ENCODE data around the gene PDE6B.

Gene PDE6B

DNA sequence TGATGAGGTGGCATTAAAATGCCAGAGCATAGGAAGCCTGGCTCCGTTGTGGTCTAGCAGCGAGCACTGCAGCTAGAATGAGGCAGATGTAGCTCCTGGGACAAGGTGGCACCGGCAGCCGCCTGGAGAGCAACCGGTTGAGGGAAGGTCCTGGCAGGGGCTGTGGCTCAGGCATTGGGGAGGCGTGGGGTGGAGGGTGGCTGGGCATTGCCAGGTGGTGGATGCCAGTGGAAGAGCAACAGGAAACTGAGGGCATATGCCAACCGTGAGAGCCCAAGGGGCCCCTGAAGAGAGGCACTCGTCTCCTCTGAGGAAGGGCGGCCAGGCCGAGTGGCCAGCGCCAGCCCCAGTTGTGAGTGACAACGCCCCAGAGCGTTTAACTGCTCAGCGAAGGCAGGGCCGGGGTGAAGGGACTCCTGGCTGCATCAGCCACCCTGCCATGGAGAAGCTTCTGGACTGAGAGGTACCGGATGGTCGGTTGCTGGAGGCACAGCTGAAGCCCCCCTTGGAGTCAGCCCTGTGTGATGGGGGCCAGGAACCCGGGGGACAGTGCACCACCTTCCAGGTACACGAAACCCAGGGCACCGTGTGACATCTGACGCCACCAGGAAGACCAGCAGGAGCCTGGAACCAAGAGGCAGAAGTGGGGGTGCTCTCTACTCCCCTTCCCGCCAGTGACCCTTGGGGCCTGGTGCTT is 13.2 kb upstream of the PDE6B start:
- no peak overlapping the region for H3K4me2 ChIP-seq (ENCODE audit: low read depth, low read length, poor library complexity, severe bottlenecking)
- H3K79me2 ChIP-seq (ENCODE audit: insufficient read depth, low read length) = no peaks in the 10 kb centered on the region
- H4K20me1 ChIP-seq (ENCODE audit: low read depth, low read length) = no peaks in the 10 kb centered on the region
- H3F3A ChIP-seq (ENCODE audit: insufficient read depth) = no peaks in the 10 kb centered on the region
- H3K9me2 ChIP-seq (replicated peaks; ENCODE audit: insufficient read depth, low read length) = no peaks in the 10 kb centered on the region
- H3K9ac ChIP-seq (ENCODE audit: low read length) = no peak overlapping the region
- H3K27ac ChIP-seq (ENCODE audit: low read depth, low read length) = no peak overlapping the region
- no peaks in the 10 kb centered on the region for H3K36me3 ChIP-seq (ENCODE audit: low read length)
- no peaks in the 10 kb centered on the region for H3K9me3 ChIP-seq (ENCODE audit: insufficient read depth, low read length)
- H3K27me3 ChIP-seq (ENCODE audit: low read length) = no peaks in the 10 kb centered on the region
- no peak overlapping the region for H2AFZ ChIP-seq (ENCODE audit: low read depth, low read length, severe bottlenecking)
- H3K4me3 ChIP-seq (ENCODE audit: insufficient read depth, low read length, poor library complexity, severe bottlenecking) = no peak overlapping the region
- no peak for TF ChIP-seq EZH2phosphoT487 (conservative IDR thresholded peaks at IDR 0.05; ENCODE audit: low read length)
- TF ChIP-seq, protein P1, sequence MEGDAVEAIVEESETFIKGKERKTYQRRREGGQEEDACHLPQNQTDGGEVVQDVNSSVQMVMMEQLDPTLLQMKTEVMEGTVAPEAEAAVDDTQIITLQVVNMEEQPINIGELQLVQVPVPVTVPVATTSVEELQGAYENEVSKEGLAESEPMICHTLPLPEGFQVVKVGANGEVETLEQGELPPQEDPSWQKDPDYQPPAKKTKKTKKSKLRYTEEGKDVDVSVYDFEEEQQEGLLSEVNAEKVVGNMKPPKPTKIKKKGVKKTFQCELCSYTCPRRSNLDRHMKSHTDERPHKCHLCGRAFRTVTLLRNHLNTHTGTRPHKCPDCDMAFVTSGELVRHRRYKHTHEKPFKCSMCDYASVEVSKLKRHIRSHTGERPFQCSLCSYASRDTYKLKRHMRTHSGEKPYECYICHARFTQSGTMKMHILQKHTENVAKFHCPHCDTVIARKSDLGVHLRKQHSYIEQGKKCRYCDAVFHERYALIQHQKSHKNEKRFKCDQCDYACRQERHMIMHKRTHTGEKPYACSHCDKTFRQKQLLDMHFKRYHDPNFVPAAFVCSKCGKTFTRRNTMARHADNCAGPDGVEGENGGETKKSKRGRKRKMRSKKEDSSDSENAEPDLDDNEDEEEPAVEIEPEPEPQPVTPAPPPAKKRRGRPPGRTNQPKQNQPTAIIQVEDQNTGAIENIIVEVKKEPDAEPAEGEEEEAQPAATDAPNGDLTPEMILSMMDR (IDR thresholded peaks at IDR 0.05; ENCODE audit: insufficient read depth, low read length, poor library complexity, severe bottlenecking) = no peak

DNA sequence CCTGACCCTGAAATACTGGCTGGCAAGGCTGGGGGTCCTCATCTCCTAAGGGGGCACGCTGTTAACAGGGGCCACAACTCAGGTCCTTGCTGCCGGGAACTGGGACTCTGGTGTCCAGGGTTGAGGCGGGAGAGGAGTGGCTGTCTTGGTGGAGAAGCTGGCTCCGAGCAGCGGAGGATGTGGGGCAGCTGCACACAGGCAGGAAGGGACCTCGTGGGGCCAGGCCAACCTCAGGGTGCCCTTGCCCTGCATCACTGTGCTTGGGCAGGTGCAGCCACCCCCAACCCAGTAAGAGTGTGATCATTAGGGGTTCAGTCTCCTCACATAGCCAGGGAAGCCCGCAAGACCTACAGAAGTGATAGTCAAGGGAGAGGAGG is 12.6 kb upstream of the PDE6B start:
- Histone ChIP-seq H2AFZ (ENCODE audit: low read depth, low read length, severe bottlenecking) (no peak overlapping the region), H3K9me2 (replicated peaks; ENCODE audit: insufficient read depth, low read length) (no peaks in the 10 kb centered on the region), H3K79me2 (ENCODE audit: insufficient read depth, low read length) (no peaks in the 10 kb centered on the region), H3K36me3 (ENCODE audit: low read length) (no peaks in the 10 kb centered on the region), H3K4me3 (ENCODE audit: insufficient read depth, low read length, poor library complexity, severe bottlenecking) (no peak overlapping the region), H3K9me3 (ENCODE audit: insufficient read depth, low read length) (no peaks in the 10 kb centered on the region), H3K4me2 (ENCODE audit: low read depth, low read length, poor library complexity, severe bottlenecking) (no peak overlapping the region), H3K27ac (ENCODE audit: low read depth, low read length) (no peak overlapping the region), H3K9ac (ENCODE audit: low read length) (no peak overlapping the region), H3F3A (ENCODE audit: insufficient read depth) (no peaks in the 10 kb centered on the region), H3K27me3 (ENCODE audit: low read length) (no peaks in the 10 kb centered on the region), H4K20me1 (ENCODE audit: low read depth, low read length) (no peaks in the 10 kb centered on the region)
- TF ChIP-seq EZH2phosphoT487 (conservative IDR thresholded peaks at IDR 0.05; ENCODE audit: low read length) = no peak
- TF ChIP-seq, protein P1 (IDR thresholded peaks at IDR 0.05; ENCODE audit: insufficient read depth, low read length, poor library complexity, severe bottlenecking) = no peak

DNA sequence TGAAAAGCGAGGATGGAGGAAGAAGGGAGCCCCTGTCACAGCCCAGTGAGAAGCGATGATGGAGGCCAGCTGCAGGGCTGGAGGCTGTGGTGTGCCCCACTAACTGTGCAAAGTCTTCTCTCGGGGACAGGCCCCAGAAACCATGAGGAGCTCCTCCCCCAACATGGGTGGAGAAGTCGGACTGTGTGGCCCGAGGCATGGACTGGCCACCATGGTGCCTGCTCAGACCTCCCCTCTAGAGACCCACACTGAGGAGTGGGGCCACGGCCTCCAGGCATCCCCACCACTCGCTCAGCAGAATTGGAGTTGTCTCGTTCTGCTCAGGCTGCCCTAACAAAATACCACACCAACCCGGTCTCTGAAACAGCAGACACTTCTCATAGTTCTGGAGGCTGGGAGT is 12.2 kb upstream of the PDE6B start:
- Histone ChIP-seq H3K9me2 (replicated peaks; ENCODE audit: insufficient read depth, low read length) (no peaks in the 10 kb centered on the region), H3K4me3 (ENCODE audit: insufficient read depth, low read length, poor library complexity, severe bottlenecking) (no peak overlapping the region), H3K4me2 (ENCODE audit: low read depth, low read length, poor library complexity, severe bottlenecking) (no peak overlapping the region), H3K36me3 (ENCODE audit: low read length) (no peaks in the 10 kb centered on the region), H4K20me1 (ENCODE audit: low read depth, low read length) (no peaks in the 10 kb centered on the region), H3K9me3 (ENCODE audit: insufficient read depth, low read length) (no peaks in the 10 kb centered on the region), H3K27me3 (ENCODE audit: low read length) (no peaks in the 10 kb centered on the region), H3F3A (ENCODE audit: insufficient read depth) (no peaks in the 10 kb centered on the region), H3K9ac (ENCODE audit: low read length) (no peak overlapping the region), H2AFZ (ENCODE audit: low read depth, low read length, severe bottlenecking) (no peak overlapping the region), H3K79me2 (ENCODE audit: insufficient read depth, low read length) (no peaks in the 10 kb centered on the region), H3K27ac (ENCODE audit: low read depth, low read length) (no peak overlapping the region)
- TF ChIP-seq, protein P1 (IDR thresholded peaks at IDR 0.05; ENCODE audit: insufficient read depth, low read length, poor library complexity, severe bottlenecking) = no peak
- no peak for TF ChIP-seq EZH2phosphoT487 (conservative IDR thresholded peaks at IDR 0.05; ENCODE audit: low read length)
